ENCODE results near the gene UBA3. TPM values are rescaled to one million over a fixed set of nuclear protein-coding genes. Genes with fewer than 3 reads are reported as not detected.

The UBA3 gene
- total and polyA plus RNA-seq, 2 donors from 2014 or later: 35.3 to 63.1 TPM

DNA sequence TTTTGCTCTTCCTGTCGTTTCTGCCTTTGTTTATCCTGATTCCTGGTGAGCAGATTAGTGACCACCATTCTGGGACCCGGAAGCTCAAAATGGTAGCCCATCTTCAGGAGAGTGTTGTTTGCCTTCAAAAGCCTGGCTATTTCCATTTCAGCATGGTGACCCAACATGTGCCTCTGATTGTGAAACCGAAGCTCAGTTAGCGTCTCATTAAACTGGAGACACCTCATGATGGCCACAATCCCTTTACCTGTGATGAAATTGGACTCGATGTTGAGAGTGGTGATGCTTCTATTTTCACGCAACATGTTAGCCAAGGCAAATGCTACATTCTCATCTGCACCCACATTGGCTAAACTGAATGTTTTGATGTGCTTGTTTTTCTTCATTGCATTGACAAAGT lies 39.0 kb upstream of the UBA3 start:
- FAIRE-seq (no peak), DNase-seq (no peak)
- Histone ChIP-seq H3K27me3 (ENCODE audit: control insufficient read depth, insufficient read depth, low read length) (no peaks in the 10 kb centered on the region), H3K9me3 (ENCODE audit: control insufficient read depth in 2 of 3, insufficient read depth in 1 of 3, low read length in 3 of 3) (no peaks in the 10 kb centered on the region), H3K4me3 (ENCODE audit: low read length in 3 of 3) (no peak overlapping the region), H3K4me1 (ENCODE audit: control insufficient read depth in 2 of 3, insufficient read depth in 2 of 3, low read depth in 1 of 3, low read length in 3 of 3) (no peaks in the 10 kb centered on the region), H3K27ac (ENCODE audit: low read depth in 2 of 2, low read length in 2 of 2) (no peak overlapping the region), H3K9ac (ENCODE audit: low read length in 3 of 3) (no peak overlapping the region), H3K36me3 (ENCODE audit: control insufficient read depth in 2 of 3, insufficient read depth in 3 of 3, low read length in 3 of 3) (no peaks in the 10 kb centered on the region)
- TF ChIP-seq, protein P1, sequence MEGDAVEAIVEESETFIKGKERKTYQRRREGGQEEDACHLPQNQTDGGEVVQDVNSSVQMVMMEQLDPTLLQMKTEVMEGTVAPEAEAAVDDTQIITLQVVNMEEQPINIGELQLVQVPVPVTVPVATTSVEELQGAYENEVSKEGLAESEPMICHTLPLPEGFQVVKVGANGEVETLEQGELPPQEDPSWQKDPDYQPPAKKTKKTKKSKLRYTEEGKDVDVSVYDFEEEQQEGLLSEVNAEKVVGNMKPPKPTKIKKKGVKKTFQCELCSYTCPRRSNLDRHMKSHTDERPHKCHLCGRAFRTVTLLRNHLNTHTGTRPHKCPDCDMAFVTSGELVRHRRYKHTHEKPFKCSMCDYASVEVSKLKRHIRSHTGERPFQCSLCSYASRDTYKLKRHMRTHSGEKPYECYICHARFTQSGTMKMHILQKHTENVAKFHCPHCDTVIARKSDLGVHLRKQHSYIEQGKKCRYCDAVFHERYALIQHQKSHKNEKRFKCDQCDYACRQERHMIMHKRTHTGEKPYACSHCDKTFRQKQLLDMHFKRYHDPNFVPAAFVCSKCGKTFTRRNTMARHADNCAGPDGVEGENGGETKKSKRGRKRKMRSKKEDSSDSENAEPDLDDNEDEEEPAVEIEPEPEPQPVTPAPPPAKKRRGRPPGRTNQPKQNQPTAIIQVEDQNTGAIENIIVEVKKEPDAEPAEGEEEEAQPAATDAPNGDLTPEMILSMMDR (IDR thresholded peaks at IDR 0.05; ENCODE audit: borderline replicate concordance, extremely low read depth, insufficient read depth): no peak
- intact Hi-C loops (cut with DNase I): no loop called here

DNA sequence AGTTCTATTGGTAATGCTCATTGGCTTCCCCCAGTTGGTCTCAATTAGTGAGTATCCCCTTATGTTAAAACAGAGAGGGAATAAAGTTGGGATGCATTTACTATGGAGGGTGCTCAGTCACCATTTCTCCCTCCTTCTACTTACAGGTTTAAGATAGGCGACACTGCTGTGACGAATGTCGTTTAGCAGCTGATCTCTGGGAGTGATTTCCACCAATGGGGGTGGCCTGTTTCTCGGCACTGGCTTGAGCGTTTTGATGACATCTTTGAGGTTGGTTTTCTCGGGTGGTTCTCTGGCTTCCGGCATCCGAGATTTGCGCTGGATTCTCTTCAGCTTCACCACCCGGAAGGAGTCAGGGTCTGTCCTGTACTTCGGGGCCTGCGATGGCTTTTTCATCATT lies 38.4 kb upstream of the UBA3 start:
- no peaks in the 10 kb centered on the region for H3K9me3 ChIP-seq (ENCODE audit: control insufficient read depth in 2 of 3, insufficient read depth in 1 of 3, low read length in 3 of 3)
- H3K9ac ChIP-seq (ENCODE audit: low read length in 3 of 3): no peak overlapping the region
- no peaks in the 10 kb centered on the region for H3K27me3 ChIP-seq (ENCODE audit: control insufficient read depth, insufficient read depth, low read length)
- H3K4me3 ChIP-seq (ENCODE audit: low read length in 3 of 3): no peak overlapping the region
- no peak for DNase-seq
- intact Hi-C loops (cut with DNase I): no loop called here
- no peaks in the 10 kb centered on the region for H3K36me3 ChIP-seq (ENCODE audit: control insufficient read depth in 2 of 3, insufficient read depth in 3 of 3, low read length in 3 of 3)
- H3K27ac ChIP-seq (ENCODE audit: low read depth in 2 of 2, low read length in 2 of 2): no peak overlapping the region
- FAIRE-seq: no peak
- H3K4me1 ChIP-seq (ENCODE audit: control insufficient read depth in 2 of 3, insufficient read depth in 2 of 3, low read depth in 1 of 3, low read length in 3 of 3): no peaks in the 10 kb centered on the region
- TF ChIP-seq, protein P1 (IDR thresholded peaks at IDR 0.05; ENCODE audit: borderline replicate concordance, extremely low read depth, insufficient read depth): no peak

DNA sequence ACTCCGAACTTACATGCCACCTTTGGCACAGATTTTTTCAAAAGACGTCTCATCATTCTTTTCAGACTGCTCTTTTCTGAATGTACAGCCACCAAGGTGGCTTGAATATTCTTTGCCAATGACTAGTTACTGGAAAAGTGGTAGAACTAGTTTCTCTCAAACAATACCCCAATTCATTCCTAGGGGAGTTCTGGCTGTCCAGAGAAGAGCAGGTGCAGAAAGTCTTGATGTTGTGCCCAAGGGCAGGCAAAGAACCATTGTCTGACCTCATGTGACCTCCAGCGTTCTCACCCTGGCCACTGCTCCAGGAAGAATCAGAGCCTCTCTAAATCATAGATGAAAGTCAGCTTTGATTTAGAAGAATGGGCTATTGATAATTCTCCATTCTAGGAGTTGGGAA lies 36.7 kb upstream of the UBA3 start:
- TF ChIP-seq, protein P1 (IDR thresholded peaks at IDR 0.05; ENCODE audit: borderline replicate concordance, extremely low read depth, insufficient read depth): no peak
- no peaks in the 10 kb centered on the region for H3K27me3 ChIP-seq (ENCODE audit: control insufficient read depth, insufficient read depth, low read length)
- intact Hi-C loops (cut with DNase I): no loop called here
- H3K4me3 ChIP-seq (ENCODE audit: low read length in 3 of 3): no peak overlapping the region
- DNase-seq (peak in 2 of 5 donors; percentile 33 to 43), FAIRE-seq (no peak)
- H3K9me3 ChIP-seq (ENCODE audit: control insufficient read depth in 2 of 3, insufficient read depth in 1 of 3, low read length in 3 of 3): no peaks in the 10 kb centered on the region
- no peak overlapping the region for H3K9ac ChIP-seq (ENCODE audit: low read length in 3 of 3)
- no peak overlapping the region for H3K27ac ChIP-seq (ENCODE audit: low read depth in 2 of 2, low read length in 2 of 2)
- H3K36me3 ChIP-seq (ENCODE audit: control insufficient read depth in 2 of 3, insufficient read depth in 3 of 3, low read length in 3 of 3): no peaks in the 10 kb centered on the region
- H3K4me1 ChIP-seq (ENCODE audit: control insufficient read depth in 2 of 3, insufficient read depth in 2 of 3, low read depth in 1 of 3, low read length in 3 of 3): no peaks in the 10 kb centered on the region

DNA sequence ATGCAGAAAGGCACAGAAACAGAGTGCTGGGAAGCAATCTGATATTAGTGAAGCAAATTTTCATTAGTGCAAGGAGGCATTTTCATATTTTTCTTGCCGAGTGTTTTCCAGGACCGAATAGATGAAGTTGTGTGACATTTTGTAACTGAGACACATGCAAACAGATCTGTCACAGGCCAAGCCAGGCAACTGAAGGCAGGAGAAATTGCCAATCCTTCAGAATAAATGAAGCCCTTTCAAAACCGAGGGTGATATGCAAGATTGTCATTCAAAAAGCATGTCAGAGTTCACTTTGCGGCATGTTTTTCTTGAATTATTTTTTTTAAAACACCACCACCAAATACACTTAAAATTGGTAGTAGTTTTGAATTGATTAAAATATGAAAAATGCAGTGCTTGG lies 36.0 kb upstream of the UBA3 start:
- Histone ChIP-seq H3K9ac (ENCODE audit: low read length in 3 of 3) (no peak overlapping the region), H3K36me3 (ENCODE audit: control insufficient read depth in 2 of 3, insufficient read depth in 3 of 3, low read length in 3 of 3) (no peaks in the 10 kb centered on the region), H3K27me3 (ENCODE audit: control insufficient read depth, insufficient read depth, low read length) (no peaks in the 10 kb centered on the region), H3K27ac (ENCODE audit: low read depth in 2 of 2, low read length in 2 of 2) (no peak overlapping the region), H3K4me1 (ENCODE audit: control insufficient read depth in 2 of 3, insufficient read depth in 2 of 3, low read depth in 1 of 3, low read length in 3 of 3) (no peaks in the 10 kb centered on the region), H3K4me3 (ENCODE audit: low read length in 3 of 3) (no peak overlapping the region), H3K9me3 (ENCODE audit: control insufficient read depth in 2 of 3, insufficient read depth in 1 of 3, low read length in 3 of 3) (no peaks in the 10 kb centered on the region)
- DNase-seq (no peak), FAIRE-seq (no peak)
- TF ChIP-seq, protein P1 (IDR thresholded peaks at IDR 0.05; ENCODE audit: borderline replicate concordance, extremely low read depth, insufficient read depth): no peak
- intact Hi-C loops (cut with DNase I): no loop called here
